ENCODE measurements around the gene SEC61B. TPM values are rescaled to one million over a fixed set of nuclear protein-coding genes. Genes with fewer than 3 reads are reported as not detected.

The SEC61B gene
- total RNA-seq, 2 donors from 2014 or later, result 126 to 166 TPM

- intact Hi-C loops (cut with DNase I), result loop anchor here (10.0 kb wide), 1 partner anchor 1412 kb away; no protein-coding TSS in a partner anchor
- Histone ChIP-seq H3K27me3 (no peaks in the 10 kb centered on the region), H3K9ac (ENCODE audit: low read depth in 2 of 2, low read length in 2 of 2) (no peak overlapping the region), H3K36me3 (no peaks in the 10 kb centered on the region), H3K27ac (no peak overlapping the region), H3K9me3 (no peaks in the 10 kb centered on the region), H3K4me3 (no peak overlapping the region), H3K4me1 (peaks cover 4% of the 10 kb centered on the region)
- DNase-seq, result no peak
- no peak for TF ChIP-seq CTCF (IDR thresholded peaks at IDR 0.05)
Measured at GRCh38 chr9:99182356-99182755, 39.7 kb upstream of the SEC61B start.

- Histone ChIP-seq H3K27me3 (no peaks in the 10 kb centered on the region), H3K36me3 (no peaks in the 10 kb centered on the region), H3K4me1 (peaks cover 4% of the 10 kb centered on the region), H3K4me3 (no peak overlapping the region), H3K9ac (ENCODE audit: low read depth in 2 of 2, low read length in 2 of 2) (no peak overlapping the region), H3K9me3 (no peaks in the 10 kb centered on the region), H3K27ac (no peak overlapping the region)
- TF ChIP-seq CTCF (IDR thresholded peaks at IDR 0.05), result no peak
- intact Hi-C loops (cut with DNase I), result loop anchor here (10.0 kb wide), 1 partner anchor 1411 kb away; no protein-coding TSS in a partner anchor
- DNase-seq, result no peak
Measured at GRCh38 chr9:99183616-99184015, 38.5 kb upstream of the SEC61B start.

- Histone ChIP-seq H3K36me3 (no peaks in the 10 kb centered on the region), H3K27me3 (no peaks in the 10 kb centered on the region), H3K4me1 (peaks cover 4% of the 10 kb centered on the region), H3K27ac (no peak overlapping the region), H3K9ac (ENCODE audit: low read depth in 2 of 2, low read length in 2 of 2) (no peak overlapping the region), H3K4me3 (no peak overlapping the region), H3K9me3 (no peaks in the 10 kb centered on the region)
- intact Hi-C loops (cut with DNase I), result loop anchor here (10.0 kb wide), 1 partner anchor 1411 kb away; no protein-coding TSS in a partner anchor
- TF ChIP-seq CTCF (IDR thresholded peaks at IDR 0.05), result no peak
- DNase-seq, result no peak
Measured at GRCh38 chr9:99184110-99184474, 38.0 kb upstream of the SEC61B start.

GRCh38 chr9:99184475-99185347 is 37.4 kb upstream of the SEC61B start:
- DNase-seq, result peak; percentile 86
- TF ChIP-seq CTCF (IDR thresholded peaks at IDR 0.05), result peak; percentile 95
- no peaks in the 10 kb centered on the region for H3K9me3 ChIP-seq
- H3K36me3 ChIP-seq, result no peaks in the 10 kb centered on the region
- H3K9ac ChIP-seq (ENCODE audit: low read depth in 2 of 2, low read length in 2 of 2), result peak overlapping the region; percentile 32 to 45
- H3K27ac ChIP-seq, result no peak overlapping the region
- peaks cover 4% of the 10 kb centered on the region for H3K4me1 ChIP-seq
- intact Hi-C loops (cut with DNase I), result loop anchor here (10.0 kb wide), 1 partner anchor 1410 kb away; no protein-coding TSS in a partner anchor
- peak overlapping the region; percentile 33 for H3K4me3 ChIP-seq
- H3K27me3 ChIP-seq, result no peaks in the 10 kb centered on the region

- Histone ChIP-seq H3K4me1 (peaks cover 4% of the 10 kb centered on the region), H3K9me3 (no peaks in the 10 kb centered on the region), H3K36me3 (no peaks in the 10 kb centered on the region), H3K27me3 (no peaks in the 10 kb centered on the region), H3K9ac (ENCODE audit: low read depth in 2 of 2, low read length in 2 of 2) (peak overlapping the region; percentile 32 to 45), H3K27ac (no peak overlapping the region), H3K4me3 (no peak overlapping the region)
- no peak for TF ChIP-seq CTCF (IDR thresholded peaks at IDR 0.05)
- intact Hi-C loops (cut with DNase I), result loop anchor here (10.0 kb wide), 1 partner anchor 1410 kb away; no protein-coding TSS in a partner anchor
- no peak for DNase-seq
Measured at GRCh38 chr9:99185348-99185632, 36.8 kb upstream of the SEC61B start.

Data from colonic mucosa (tissue), 4 donors.